ENCODE results near the gene NXNL2.

The NXNL2 gene

GRCh38 chr9:88534456-88535225 is at the start of gene NXNL2:
Gene NXNL2 (plus strand): TSS chr9:88535178. CDS start chr9:88535435, 257 bp downstream.
- TF ChIP-seq CTCF (IDR thresholded peaks at IDR 0.05; ENCODE audit: low read depth, low read length) = no peak
- H3K36me3 ChIP-seq = no peaks in the 10 kb centered on the region
- H3K9me3 ChIP-seq (ENCODE audit: severe bottlenecking) = no peaks in the 10 kb centered on the region
- H3K27ac ChIP-seq = no peak within 1 kb of the TSS
- H3K27me3 ChIP-seq (ENCODE audit: insufficient read depth, low read depth, severe bottlenecking) = no peaks in the 10 kb centered on the region
- peak; percentile 40 for DNase-seq
- peak within 1 kb of the TSS; percentile 37 for H3K4me3 ChIP-seq (ENCODE audit: low read depth, low read length)

GRCh38 chr9:88488166-88488565 is 46.8 kb upstream of the NXNL2 start:
- Histone ChIP-seq H3K36me3 (peaks cover 5% of the 10 kb centered on the region; the same call in 1 of the 2 replicates), H3K27me3 (ENCODE audit: insufficient read depth, low read depth, severe bottlenecking) (no peaks in the 10 kb centered on the region), H3K9me3 (ENCODE audit: severe bottlenecking) (no peaks in the 10 kb centered on the region), H3K27ac (no peak overlapping the region), H3K4me3 (ENCODE audit: low read depth, low read length) (no peak overlapping the region)
- no peak for TF ChIP-seq CTCF (IDR thresholded peaks at IDR 0.05; ENCODE audit: low read depth, low read length)
- DNase-seq = no peak

GRCh38 chr9:88494983-88495721 is 39.8 kb upstream of the NXNL2 start:
- no peaks in the 10 kb centered on the region for H3K27me3 ChIP-seq (ENCODE audit: insufficient read depth, low read depth, severe bottlenecking)
- no peaks in the 10 kb centered on the region for H3K36me3 ChIP-seq
- no peak for TF ChIP-seq CTCF (IDR thresholded peaks at IDR 0.05; ENCODE audit: low read depth, low read length)

GRCh38 chr9:88497224-88497623 is 37.8 kb upstream of the NXNL2 start:
- Histone ChIP-seq H3K27me3 (ENCODE audit: insufficient read depth, low read depth, severe bottlenecking) (no peaks in the 10 kb centered on the region), H3K4me3 (ENCODE audit: low read depth, low read length) (no peak overlapping the region), H3K27ac (no peak overlapping the region), H3K36me3 (no peaks in the 10 kb centered on the region), H3K9me3 (ENCODE audit: severe bottlenecking) (no peaks in the 10 kb centered on the region)
- no peak for DNase-seq
- TF ChIP-seq CTCF (IDR thresholded peaks at IDR 0.05; ENCODE audit: low read depth, low read length) = no peak

More at GRCh38 chr9:88494983-88495721, 39.8 kb upstream of the NXNL2 start:
- Histone ChIP-seq H3K9me3 (ENCODE audit: severe bottlenecking) (no peaks in the 10 kb centered on the region), H3K4me3 (ENCODE audit: low read depth, low read length) (no peak overlapping the region), H3K27ac (no peak overlapping the region)
- DNase-seq = no peak

- Histone ChIP-seq H3K27ac (no peak overlapping the region), H3K4me3 (ENCODE audit: low read depth, low read length) (no peak overlapping the region), H3K9me3 (ENCODE audit: severe bottlenecking) (no peaks in the 10 kb centered on the region), H3K27me3 (ENCODE audit: insufficient read depth, low read depth, severe bottlenecking) (no peaks in the 10 kb centered on the region), H3K36me3 (no peaks in the 10 kb centered on the region)
- TF ChIP-seq CTCF (IDR thresholded peaks at IDR 0.05; ENCODE audit: low read depth, low read length) = no peak
- no peak for DNase-seq
Measured at GRCh38 chr9:88498880-88499279, 36.1 kb upstream of the NXNL2 start.
